GM21737 (cell line): ENCODE results near the gene GJA10.

Experiments
- ATAC-seq: cut with Tn5 transposase; IDR thresholded peaks from one replicate; pipeline ENCODE4 v1.9.1; 2021; ENCODE audit warnings: mild to moderate bottlenecking, moderate library complexity; ENCODE audit not compliant: unreplicated experiment

GJA10 gene

DNA sequence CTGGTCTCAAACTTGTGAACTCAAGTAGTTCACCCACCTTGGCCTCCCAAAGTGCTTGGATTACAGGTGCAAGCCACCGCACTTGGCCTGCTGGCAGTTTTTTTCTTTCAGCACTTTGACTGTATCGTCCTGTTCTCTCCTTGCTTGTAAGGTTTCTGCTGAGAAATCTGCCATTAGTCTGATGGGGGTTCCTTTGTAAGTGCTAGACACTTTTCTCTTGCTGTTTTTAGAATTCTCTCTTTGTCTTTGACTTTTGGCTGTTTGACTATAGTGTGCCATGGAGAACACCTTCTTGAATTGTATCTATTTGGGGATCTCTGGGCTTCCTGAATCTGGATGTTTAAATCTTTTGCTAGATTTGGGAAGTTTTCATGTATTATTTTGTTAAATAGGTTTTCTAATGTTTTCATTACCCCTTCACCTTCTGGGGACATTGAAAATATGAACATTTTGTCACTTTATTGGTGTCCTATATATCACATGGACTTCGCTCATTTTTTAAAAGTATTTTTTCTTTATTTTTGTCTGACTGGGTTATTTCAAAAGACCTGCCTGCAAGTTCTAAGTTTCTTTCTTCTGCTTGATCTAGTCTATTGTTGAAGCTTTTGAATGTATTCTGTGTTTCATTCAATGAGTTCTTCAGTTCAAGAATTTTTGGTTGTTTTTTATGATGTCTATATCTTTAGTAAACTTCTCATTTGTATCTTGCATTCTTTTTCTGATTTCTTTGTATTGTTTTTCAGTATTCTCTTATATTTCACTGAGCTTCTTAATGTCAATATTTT, 22.1 kb downstream of the GJA10 start:
- no peak for ATAC-seq

DNA sequence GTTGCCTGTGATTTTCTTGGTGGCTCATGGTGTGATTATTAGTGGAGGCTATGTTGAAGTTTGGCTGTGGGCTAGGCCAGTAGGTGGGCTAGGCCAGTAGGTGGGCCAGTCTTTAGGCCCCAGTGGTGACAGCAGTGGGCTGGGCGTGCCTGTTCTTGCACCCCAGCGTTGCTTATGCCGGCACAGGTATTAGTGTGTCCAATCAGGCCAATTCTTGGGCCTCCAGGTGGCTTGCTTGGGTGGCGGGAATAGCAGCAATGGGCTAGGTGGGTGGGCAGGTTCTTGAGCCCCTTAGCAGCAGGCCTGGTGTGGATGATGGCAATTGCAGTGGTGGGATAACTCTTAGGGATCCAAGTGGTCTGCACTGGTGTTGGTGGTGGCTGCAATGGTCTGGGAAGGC, 22.9 kb downstream of the GJA10 start:
- ATAC-seq: no peak

DNA sequence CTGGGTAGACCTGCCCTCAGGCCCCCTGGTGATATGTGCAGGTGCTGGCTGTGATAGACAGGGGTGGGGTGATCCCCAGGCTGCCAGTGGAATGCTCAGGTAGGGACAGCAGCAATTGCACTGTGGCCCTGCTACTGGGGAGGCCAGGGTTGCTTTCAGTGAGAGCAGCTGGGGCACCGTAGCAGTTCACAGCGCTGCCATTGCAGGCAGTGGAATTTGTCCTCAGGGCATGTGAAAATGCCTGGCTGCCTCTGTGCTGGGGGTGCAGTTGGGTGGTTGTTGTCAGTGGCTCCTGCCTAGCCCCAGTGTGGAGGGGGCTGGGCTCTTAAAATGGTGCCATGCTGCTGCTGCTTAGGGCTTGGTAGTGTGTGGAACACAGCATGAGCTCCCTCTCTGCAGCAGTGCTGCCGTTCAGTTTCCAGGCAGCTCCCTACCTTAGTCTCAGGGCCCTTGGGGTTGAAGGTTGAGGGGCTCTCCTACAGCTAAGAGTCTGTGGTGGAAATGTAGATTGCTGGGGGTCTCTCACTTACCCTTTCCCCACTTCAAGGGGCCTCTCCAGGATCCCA, 23.6 kb downstream of the GJA10 start:
- no peak for ATAC-seq

DNA sequence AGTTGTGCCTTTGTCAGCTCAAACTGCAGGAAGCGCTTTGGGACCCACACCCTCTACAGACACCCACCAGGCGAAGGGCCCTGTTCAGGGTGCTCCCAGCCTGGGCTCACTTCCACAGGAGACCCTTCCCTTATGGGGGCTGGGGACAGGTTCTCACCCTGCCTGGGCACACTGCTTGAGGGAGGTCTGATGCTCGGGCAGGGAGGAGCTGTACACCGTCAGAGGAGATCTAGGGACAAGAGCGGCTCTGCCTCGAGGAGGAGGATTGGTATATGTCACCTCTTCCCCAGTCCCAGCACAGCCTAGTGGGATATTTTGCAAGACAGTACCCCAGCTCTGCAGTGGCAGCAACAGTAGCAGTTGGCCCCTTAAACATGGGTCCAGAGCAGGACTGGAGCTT, 26.9 kb downstream of the GJA10 start:
- ATAC-seq: no peak

DNA sequence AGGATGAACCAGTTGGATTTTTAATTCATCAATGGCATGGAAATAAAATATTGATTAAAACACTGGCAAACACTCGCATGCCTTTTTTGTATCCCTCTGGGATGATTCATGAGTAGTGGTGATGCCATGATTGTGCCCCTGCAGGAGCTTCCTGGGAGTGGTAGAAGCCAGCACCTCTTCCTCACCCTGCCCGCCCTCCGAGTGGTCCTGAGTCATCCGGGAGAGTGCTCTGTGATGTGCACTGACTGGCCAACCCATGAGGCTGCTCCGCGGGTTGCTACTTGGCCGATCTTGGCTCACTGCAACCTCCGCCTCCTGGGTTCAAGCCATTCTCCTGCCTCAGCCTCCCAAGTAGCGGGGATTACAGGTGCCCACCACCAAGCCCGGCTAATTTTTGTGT, 27.4 kb downstream of the GJA10 start:
- no peak for ATAC-seq

DNA sequence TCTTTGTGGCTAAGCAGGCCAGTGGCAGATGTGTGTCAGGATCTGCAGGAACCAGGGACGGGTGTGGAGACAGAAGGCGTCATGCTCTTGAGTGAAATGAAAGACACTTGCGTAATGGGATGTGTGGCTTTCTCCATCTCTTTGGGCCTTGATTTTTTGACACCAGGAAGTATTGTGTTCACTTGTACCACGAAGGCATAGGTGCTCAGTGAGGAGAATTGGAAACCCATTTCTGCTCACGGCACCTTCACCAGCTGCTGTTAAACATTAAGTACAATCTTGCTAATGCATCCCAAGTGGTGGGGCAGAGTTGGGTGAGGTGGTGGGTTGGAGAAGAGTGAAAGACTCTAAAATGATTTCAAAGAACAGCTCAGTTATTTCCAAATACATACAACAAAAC, 30.0 kb downstream of the GJA10 start:
- no peak for ATAC-seq

DNA sequence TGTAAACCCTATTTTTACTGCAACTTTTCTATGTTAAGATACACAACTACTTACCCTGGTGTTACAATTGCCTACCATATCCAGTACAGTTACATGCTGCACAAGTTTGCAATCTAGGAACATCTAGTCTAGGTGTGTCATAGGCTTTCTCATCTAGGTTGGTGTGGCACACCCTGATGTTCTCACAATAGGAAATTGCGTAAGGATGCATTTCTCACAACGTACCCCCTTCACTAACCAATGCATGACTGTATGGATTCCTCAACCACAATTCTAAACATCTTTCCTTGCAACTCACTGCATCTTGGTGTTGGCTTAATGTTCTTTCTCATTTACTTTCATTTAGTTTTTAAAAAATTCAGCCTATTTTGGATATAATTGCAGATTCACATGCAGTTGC, 31.6 kb downstream of the GJA10 start:
- no peak for ATAC-seq

DNA sequence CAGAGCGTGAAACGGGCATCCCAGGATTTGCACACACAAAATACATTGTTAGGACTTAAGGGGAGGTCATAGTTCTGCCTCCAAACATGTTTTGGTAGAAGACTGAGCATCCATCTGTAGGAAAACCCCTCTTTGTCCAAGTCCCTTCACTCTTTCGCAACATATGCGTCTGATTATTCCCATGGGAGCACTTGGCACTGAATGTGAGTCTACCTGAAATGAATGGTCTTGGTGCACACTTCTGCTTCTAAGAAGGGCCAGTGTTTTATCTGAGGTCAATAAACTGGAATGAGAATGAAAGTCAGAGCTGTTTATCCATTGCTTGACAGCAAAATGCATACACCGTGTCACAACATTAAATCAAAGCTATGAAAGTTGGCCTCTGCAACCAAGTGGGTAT, 33.0 kb downstream of the GJA10 start:
- no peak for ATAC-seq

DNA sequence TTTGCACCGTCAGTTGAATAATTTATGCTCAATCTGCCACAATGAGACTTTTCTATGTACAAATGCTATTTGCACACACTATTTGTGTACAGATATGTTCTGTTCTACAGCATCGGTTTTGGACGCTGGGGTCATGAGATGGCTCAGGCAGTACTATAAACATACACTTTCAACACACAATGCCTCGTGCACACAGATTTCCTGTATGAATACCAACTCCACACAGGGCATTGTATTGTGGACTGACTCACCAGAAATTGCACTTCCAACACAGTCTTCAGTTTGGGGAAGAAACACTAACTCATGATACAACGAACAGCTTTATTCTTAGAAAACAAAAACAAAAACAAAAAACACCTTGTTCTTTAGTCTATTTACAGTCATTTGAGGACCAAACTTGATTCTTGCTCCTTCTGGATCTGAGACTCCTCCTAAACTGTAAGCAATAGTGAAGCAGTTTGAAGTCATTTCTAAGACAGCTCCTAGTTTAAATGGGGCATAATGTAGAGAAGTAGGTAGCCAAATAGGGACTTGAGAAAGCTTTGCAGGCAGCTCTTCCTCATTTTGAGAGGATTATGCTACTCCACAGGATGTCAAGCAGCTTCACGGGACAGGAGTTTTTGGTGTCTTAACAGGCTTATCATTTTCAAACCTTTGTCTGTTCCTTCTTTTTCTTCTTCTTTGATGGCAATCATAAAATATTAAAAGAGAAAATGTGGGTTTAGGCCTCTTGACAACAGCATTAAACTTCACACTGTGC, 33.7 kb downstream of the GJA10 start:
- no peak for ATAC-seq

DNA sequence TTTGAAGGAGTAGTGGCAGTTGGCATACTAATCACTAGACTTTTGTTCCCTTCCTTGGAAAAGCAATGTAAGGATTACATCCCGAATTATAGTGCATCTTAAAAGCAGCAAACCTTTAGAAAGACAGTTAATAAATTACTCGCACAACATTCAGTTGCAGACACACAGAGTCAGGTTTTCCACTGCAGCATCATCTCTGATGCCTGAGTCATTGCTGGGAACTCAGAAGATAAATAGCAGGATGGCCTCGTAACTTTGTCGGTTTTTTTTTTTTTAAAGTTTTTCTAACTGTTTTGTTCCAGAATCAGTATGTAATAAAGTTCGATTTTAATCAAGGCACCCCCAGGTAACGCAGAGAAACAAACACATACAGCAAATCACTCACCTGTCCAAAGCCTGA, 34.3 kb downstream of the GJA10 start:
- ATAC-seq: no peak

DNA sequence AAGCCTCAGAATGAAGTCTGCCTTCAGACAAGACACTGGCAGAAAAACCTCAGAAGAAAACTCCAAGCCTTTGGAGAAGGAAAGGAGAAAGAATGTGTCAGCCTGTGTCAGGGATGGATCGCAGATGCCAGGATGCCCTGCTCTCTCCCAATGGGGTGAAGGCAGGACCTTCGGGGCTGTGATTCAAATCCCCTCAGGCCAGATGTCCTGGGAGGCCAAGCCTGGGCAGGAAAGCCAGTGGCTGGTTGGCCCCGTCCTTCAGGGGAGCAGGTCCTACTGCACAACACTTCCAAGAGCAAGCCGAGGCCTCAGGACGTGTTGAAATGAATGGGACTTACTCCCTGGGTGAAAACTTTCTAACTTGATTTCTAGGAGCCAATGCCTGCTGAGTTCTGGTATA, 36.5 kb downstream of the GJA10 start:
- ATAC-seq: no peak

DNA sequence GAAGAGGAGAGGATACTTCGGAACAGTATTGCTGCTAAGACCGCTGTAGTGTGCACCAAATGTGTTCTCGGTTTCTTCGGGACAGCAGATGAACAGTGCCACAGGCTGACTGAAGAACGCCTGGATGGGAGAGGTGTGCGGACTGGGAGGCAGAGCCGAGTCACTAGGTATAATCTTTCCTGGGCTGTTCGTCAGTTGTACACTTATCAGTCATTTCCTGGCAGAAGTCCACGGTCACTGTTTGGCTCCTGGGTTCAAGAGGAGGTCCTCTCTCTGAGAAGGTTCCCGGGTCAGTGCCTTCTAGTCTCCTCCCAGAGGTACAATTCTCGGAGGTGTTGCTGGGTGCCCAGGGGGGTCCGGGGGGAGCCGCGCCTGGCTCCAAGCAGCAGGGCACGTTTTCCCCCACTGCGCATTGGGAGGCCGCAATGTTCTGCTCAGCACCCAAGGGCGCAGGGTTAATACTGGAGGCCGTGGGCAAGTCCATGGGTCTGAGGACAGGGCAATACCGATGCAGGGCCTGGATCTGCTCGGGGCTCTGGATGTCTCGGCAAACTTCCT, 38.1 kb downstream of the GJA10 start:
- no peak for ATAC-seq

DNA sequence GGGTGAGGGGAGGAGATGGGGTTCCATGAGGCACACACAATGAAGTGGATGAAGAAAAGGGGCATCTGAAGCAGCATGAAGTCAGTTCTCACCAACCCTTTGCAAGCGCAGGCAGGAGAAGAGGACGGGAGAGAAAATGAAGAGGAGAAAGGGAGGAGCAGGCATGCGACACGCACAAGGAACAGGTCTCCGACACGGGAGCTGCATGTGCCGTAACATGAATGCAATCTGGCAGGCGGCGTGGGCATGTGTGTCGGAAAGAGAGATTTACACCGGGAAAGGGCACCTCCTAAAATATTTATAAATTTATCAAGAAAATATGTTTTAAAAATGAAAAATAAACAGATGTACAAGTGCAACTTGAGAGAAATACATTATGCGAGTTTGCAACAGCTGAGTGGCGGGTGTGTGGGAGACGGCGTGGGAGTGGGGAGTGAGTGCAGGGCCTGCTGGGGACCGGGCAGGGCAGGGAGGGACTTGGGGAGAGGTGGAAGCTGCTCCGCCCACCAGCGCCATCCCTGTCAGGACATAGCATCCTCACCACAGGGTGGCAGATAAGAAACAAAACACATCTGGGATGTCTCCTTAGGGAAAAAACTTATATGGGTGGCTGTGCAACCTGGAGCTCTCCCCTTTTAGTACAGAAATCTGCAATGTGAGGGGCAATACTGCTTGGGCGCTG, 40.6 kb downstream of the GJA10 start:
- no peak for ATAC-seq

DNA sequence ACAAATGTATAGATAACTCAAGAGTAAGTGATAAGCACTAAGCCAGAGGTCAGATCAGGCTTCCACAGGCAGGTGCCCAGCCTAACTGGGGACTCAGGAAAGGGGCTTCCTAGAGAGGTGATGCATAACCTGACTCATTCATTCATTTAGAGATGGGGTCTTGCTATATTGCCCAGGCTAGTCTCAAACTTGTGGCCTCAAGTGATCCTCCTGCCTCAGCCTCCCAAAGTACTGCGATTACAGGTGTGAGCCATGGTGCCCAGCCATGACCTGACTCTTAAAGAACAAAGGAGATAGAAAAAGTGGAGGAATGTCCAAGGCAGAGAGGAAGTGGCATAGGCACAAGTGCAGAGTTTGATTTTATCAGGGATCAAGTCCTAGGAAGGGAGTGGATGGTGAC, 41.9 kb downstream of the GJA10 start:
- no peak for ATAC-seq

DNA sequence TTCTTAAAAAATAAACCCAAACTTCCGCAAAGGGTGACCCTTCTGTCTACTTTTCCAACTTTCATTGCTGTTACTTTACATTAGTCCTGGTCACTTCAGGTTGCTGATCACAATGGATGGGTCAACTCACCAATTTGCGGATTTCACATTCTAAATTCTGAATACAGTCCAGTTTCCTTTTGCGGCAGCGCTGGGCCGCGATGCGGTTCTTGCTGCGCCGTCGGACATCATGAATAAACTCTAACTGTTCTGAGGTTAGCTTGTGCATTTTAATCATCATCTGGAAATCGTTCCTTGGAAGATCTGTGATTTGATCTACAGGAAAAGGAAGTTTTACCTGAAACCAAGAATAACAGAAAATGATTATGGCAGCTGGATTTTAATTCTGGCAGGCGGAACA, 43.7 kb downstream of the GJA10 start:
- no peak for ATAC-seq

DNA sequence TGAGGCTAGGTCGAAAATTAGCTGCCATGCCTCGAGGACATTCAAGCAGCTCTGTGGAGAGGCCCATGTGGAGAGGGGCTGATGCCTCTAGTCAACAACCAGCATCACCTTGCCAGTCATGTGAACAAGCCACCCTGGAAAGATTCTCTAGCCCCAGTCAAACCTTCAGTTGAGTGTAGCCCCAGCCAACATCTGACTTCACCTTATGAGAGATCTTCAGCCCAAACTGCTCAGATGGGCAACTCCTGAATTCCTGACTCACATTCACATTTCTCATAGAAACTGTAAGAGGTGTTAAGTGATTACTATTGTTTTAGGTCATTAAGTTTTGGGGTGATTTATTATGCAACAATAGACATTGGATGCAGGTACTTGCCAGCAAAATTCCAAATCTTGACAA, 44.9 kb downstream of the GJA10 start:
- no peak for ATAC-seq

DNA sequence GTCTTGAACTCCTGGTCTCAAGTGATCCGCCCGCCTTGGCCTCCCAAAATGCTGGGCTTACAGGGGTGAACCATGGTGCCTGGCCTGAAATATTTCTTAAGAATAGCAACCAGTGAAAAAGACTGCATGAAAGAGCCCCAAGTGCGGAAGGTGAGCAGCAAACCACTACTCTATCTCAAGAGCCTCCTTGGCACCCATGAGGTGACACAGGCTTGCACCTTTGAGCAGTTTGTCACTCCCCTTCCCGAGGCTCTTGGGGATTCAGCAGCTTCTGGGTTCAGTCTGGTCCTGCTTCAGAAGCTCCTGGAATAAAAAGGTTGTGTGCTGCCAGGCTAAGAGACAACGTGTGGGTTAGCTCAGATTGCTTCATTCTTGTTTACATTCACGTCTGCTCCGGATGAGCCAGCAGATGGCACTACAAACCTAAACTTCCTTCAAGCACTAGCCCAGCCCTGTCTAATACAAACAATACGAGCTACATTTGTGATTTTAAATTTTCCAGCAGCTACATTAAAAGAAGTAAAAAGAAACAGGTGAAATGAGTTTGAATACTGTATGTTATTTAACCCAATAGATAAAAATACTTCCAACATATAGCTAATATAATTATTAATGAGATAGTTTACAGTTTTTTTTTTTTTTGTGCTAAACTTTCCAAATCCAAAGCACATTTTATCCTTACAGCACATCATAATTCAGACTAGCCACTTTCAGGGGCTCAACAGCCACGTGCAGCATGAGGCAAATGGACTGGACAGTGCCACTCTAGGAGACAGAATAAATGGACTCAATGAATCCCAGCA, 46.2 kb downstream of the GJA10 start:
- ATAC-seq: peak; percentile 64

DNA sequence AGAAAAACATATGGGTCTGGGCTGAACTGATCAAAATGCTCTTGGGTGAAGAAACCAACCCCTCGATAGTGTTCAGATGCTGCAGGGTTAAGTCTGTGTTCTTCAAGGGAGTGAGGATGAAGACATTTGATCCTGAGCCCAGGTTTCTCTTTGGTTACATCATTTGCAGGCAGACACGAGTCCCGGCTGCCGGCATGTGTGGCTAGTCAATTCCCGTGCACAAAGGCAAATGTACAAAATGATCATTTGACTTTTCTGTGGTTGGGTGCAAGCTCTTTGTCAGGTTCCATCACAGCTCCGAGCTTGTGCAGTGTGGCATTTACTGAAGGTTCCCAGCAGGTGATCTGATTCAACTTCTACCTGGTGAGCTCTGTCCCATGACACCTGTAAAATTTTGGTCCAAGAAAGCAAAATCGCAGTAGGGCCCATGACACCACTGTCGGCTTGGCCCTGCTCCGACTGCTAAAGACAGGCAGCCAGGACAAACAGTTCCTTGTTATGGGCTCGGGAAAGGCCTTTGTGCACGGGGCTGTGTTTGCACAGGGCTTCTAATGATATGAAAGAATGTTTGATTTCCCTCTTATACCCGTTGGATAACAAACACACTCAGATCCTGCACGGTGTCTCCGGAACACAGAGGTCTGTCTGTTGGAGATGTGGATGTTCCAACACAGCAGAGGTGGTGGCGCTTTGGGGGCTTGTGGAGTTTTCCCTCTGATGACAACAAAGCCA, 46.9 kb downstream of the GJA10 start:
- no peak for ATAC-seq

DNA sequence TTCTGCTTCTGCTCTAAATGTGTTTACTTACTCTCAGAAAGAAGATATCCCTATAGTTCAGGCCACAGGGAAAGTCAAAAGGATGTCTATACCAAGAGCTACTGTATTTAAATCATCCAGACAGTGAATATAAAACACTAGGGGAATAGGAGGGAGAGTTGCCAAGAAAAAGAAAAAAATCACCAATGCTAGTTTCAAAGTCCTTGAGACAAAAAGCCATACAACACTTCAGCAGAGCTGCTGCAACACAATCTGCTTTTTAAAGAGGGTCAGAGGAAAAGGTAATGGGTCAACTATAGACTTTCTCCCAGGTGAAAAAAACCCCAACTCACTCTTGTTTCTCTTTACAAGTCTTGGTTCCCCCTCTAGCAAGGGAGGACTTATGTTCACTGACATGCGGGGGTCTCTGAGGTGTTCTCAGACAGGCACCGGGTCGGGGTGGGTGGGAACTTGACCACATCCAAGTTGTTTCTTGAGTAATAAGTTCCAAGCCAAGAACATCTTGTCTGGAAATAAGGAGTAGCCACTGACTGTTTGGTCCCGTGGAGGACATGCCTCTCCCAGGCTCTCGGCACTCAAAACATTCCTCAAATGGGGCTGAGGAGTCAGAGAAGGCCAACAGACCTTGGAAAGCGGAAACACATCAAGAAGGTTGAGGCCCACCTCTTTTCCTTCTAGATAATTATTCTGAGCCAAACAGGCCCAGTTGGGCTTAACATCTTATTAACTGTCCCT, 47.7 kb downstream of the GJA10 start:
- ATAC-seq: no peak
